ENCODE data around the gene TYSND1. TPM values are rescaled to one million over a fixed set of nuclear protein-coding genes. Genes with fewer than 3 reads are reported as not detected.

Gene TYSND1
- total RNA-seq, 1 experiment from 2014 or later = 29.8 TPM

DNA sequence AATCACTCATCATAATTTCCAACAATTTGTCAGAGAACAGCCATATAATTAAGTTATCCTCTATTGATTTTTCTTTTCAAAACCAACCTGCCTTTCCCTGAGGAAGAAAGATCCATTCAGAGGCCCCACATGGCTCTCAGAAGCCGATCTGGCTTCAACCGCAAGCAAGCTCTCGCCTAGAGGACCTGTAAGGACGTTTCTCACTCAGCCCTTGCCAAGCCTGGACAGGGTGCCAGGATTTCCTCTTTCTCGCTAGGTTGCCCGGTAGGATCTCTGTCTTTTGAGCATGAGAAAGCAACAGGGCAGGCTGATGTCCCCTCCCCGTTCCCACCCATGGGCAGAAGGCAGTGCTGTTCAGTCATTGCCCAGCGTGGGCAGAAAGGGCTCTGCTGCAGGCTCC is 26.9 kb downstream of the TYSND1 start:
- Mint-ChIP-seq H3K9me3 (ENCODE audit: unreplicated experiment) (no peaks in the 10 kb centered on the region), H3K27me3 (ENCODE audit: insufficient read depth, unreplicated experiment) (no peaks in the 10 kb centered on the region), H3K27ac (ENCODE audit: unreplicated experiment) (no peak overlapping the region), H3K36me3 (ENCODE audit: insufficient read depth, unreplicated experiment) (peaks cover 7% of the 10 kb centered on the region), H3K4me1 (ENCODE audit: low read depth, unreplicated experiment) (no peaks in the 10 kb centered on the region), H3K4me3 (ENCODE audit: unreplicated experiment) (no peak overlapping the region)
- BruUV-seq (replicated peaks) = no TSS peak
- ChIA-PET POLR2A (no interaction called here), CTCF (no interaction called here)
- TF ChIP-seq, protein P1, sequence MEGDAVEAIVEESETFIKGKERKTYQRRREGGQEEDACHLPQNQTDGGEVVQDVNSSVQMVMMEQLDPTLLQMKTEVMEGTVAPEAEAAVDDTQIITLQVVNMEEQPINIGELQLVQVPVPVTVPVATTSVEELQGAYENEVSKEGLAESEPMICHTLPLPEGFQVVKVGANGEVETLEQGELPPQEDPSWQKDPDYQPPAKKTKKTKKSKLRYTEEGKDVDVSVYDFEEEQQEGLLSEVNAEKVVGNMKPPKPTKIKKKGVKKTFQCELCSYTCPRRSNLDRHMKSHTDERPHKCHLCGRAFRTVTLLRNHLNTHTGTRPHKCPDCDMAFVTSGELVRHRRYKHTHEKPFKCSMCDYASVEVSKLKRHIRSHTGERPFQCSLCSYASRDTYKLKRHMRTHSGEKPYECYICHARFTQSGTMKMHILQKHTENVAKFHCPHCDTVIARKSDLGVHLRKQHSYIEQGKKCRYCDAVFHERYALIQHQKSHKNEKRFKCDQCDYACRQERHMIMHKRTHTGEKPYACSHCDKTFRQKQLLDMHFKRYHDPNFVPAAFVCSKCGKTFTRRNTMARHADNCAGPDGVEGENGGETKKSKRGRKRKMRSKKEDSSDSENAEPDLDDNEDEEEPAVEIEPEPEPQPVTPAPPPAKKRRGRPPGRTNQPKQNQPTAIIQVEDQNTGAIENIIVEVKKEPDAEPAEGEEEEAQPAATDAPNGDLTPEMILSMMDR (IDR thresholded peaks at IDR 0.05; ENCODE audit: insufficient read depth in 1 of 2, low read depth in 1 of 2, low read length in 1 of 2, severe bottlenecking in 1 of 2, unreplicated experiment in 1 of 2) = no peak
- Histone ChIP-seq H3K36me3 (ENCODE audit: control insufficient read depth, insufficient read depth, low read length) (peaks cover 7% of the 10 kb centered on the region; the same call in 1 of the 2 replicates), H3K9me3 (no peaks in the 10 kb centered on the region), H3K4me3 (ENCODE audit: low read depth, low read length) (no peak overlapping the region), H3K27me3 (replicated peaks; ENCODE audit: control insufficient read depth, insufficient read depth, low read length) (no peaks in the 10 kb centered on the region), H3K4me1 (no peaks in the 10 kb centered on the region)
- DNase-seq = no peak
- intact Hi-C loops (cut with micrococcal nuclease; ENCODE audit: unreplicated experiment) = no loop called here

DNA sequence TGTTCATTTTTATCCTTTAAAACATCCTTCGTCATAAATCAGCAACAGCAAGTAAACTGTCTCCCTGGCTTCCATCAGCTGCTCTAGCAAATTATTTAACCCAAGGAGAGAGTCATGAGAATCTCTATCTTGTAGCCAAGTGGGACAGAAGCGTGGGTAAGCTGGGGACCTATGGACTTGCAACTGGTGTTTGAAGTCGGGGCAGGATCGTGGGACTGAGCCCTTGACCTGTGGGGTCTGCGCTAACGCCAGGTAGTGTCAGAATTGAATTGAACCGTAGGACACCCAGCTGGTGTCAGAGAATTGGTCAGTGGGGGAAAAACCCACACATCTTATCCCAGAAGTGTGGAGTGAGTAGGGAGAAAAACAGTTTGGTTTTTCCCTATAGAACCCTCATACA is 27.3 kb downstream of the TYSND1 start:
- H3K4me3 ChIP-seq (ENCODE audit: low read depth, low read length) = no peak overlapping the region
- H3K9me3 ChIP-seq = no peaks in the 10 kb centered on the region
- intact Hi-C loops (cut with micrococcal nuclease; ENCODE audit: unreplicated experiment) = no loop called here
- CTCF ChIA-PET = interaction anchor here (0.6 to 1.5 kb wide), 2 partner anchors 26 to 280 kb away, joined by 6 to 8 read pairs; partner anchors contain the start of gene TYSND1
- H3K4me1 Mint-ChIP-seq (ENCODE audit: low read depth, unreplicated experiment) = no peaks in the 10 kb centered on the region
- no peaks in the 10 kb centered on the region for H3K4me1 ChIP-seq
- H3K27me3 Mint-ChIP-seq (ENCODE audit: insufficient read depth, unreplicated experiment) = no peaks in the 10 kb centered on the region
- no peaks in the 10 kb centered on the region for H3K27me3 ChIP-seq (replicated peaks; ENCODE audit: control insufficient read depth, insufficient read depth, low read length)
- TF ChIP-seq, protein P1 (IDR thresholded peaks at IDR 0.05; ENCODE audit: insufficient read depth in 1 of 2, low read depth in 1 of 2, low read length in 1 of 2, severe bottlenecking in 1 of 2, unreplicated experiment in 1 of 2) = no peak
- POLR2A ChIA-PET = no interaction called here
- BruUV-seq (replicated peaks) = no TSS peak
- no peaks in the 10 kb centered on the region for H3K9me3 Mint-ChIP-seq (ENCODE audit: unreplicated experiment)
- peaks cover 7% of the 10 kb centered on the region; the same call in 1 of the 2 replicates for H3K36me3 ChIP-seq (ENCODE audit: control insufficient read depth, insufficient read depth, low read length)
- DNase-seq = no peak
- no peak overlapping the region for H3K4me3 Mint-ChIP-seq (ENCODE audit: unreplicated experiment)
- H3K36me3 Mint-ChIP-seq (ENCODE audit: insufficient read depth, unreplicated experiment) = peaks cover 8% of the 10 kb centered on the region
- H3K27ac Mint-ChIP-seq (ENCODE audit: unreplicated experiment) = no peak overlapping the region

DNA sequence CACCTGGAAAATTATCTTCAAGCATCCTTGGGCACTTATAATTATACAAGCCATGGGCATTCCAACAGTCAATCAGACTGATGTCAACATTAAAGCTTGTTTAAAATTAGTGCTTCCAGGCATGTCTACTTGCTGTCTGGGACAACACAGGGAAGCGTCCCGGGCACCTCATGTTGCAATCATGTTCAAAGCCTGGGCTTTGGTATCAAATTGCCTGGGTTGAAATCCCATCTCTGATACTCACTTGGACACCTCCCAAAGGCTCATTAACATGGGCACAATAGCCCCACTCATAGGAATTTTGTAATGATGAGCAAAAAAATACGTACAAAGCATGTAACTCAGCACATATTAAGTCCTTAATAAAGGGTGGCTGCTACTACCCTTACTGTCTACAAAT is 28.3 kb downstream of the TYSND1 start:
- Mint-ChIP-seq H3K27ac (ENCODE audit: unreplicated experiment) (no peak overlapping the region), H3K27me3 (ENCODE audit: insufficient read depth, unreplicated experiment) (no peaks in the 10 kb centered on the region), H3K36me3 (ENCODE audit: insufficient read depth, unreplicated experiment) (peaks cover 15% of the 10 kb centered on the region), H3K9me3 (ENCODE audit: unreplicated experiment) (no peaks in the 10 kb centered on the region), H3K4me1 (ENCODE audit: low read depth, unreplicated experiment) (no peaks in the 10 kb centered on the region), H3K4me3 (ENCODE audit: unreplicated experiment) (no peak overlapping the region)
- ChIA-PET POLR2A (no interaction called here), CTCF (interaction anchor here (0.6 to 4.2 kb wide), 5 partner anchors 12 to 137 kb away, joined by 3 to 22 read pairs (median 3); partner anchors contain the start of gene TYSND1)
- H3K27me3 ChIP-seq (replicated peaks; ENCODE audit: control insufficient read depth, insufficient read depth, low read length) = no peaks in the 10 kb centered on the region
- BruUV-seq (replicated peaks) = no TSS peak
- intact Hi-C loops (cut with micrococcal nuclease; ENCODE audit: unreplicated experiment) = no loop called here
- H3K9me3 ChIP-seq = no peaks in the 10 kb centered on the region
- no peaks in the 10 kb centered on the region for H3K4me1 ChIP-seq
- no peak overlapping the region for H3K4me3 ChIP-seq (ENCODE audit: low read depth, low read length)
- DNase-seq = no peak
- peaks cover 5% of the 10 kb centered on the region; the same call in 1 of the 2 replicates for H3K36me3 ChIP-seq (ENCODE audit: control insufficient read depth, insufficient read depth, low read length)
- TF ChIP-seq, protein P1 (IDR thresholded peaks at IDR 0.05; ENCODE audit: insufficient read depth in 1 of 2, low read depth in 1 of 2, low read length in 1 of 2, severe bottlenecking in 1 of 2, unreplicated experiment in 1 of 2) = no peak

Data from Caco-2 (cell line).